GM21723 (cell line): Measurements from ENCODE around the gene FAM90A26.
"Not testable (repeated sequence)": the region's sequence is repeated elsewhere in the genome, so short reads cannot be mapped to it uniquely, and the experiment has no call there.

Experiments used
- ATAC-seq: cut with Tn5 transposase; IDR thresholded peaks from one replicate; pipeline ENCODE4 v1.9.1; 2021; ENCODE audit warnings: mild to moderate bottlenecking, moderate library complexity; ENCODE audit not compliant: unreplicated experiment

FAM90A26 gene, protein sequence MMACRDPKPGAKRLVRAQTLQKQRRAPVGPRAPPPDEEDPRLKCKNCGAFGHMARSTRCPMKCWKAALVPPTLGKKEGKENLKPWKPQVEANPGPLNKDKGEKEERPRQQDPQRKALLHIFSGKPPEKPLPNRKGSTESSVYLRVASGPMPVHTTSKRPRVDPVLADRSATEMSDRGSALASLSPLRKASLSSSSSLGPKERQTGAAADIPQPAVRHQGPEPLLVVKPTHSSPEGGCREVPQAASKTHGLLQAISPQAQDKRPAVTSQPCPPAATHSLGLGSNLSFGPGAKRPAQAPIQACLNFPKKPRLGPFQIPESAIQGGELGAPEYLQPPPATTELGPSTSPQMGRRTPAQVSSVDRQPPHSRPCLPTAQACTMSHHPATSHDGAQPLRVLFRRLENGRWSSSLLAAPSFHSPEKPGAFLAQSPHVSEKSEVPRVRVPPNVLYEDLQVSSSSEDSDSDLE

GRCh38 chr4:9169791-9170459 is at the start of gene FAM90A26:
FAM90A26 (plus strand) TSS chr4:9170409; CDS start chr4:9173173, 2,764 bp downstream.
- not testable (repeated sequence) for ATAC-seq

GRCh38 chr4:9122711-9123110 is 47.5 kb upstream of the FAM90A26 start:
- not testable (repeated sequence) for ATAC-seq

DNA sequence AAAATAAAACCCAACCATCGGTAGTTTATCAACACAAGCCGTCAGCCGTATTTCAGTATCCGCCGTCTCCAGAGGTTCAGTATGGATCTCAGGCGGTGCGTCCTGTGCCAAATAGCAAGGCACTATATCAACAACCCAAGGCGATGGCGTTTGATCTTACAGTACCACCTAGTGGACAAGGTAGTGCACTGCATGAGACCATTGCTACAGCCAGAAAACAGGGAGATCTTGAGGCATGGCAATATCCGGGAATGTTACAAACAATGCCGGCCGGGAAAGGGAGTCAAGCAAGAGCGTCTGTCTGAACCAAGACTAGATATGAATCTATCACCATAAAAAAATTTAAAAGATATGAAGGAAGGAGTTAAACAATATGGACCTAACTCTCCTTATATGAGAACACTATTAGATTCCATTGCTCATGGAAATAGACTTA is 46.6 kb upstream of the FAM90A26 start:
- not testable (repeated sequence) for ATAC-seq

DNA sequence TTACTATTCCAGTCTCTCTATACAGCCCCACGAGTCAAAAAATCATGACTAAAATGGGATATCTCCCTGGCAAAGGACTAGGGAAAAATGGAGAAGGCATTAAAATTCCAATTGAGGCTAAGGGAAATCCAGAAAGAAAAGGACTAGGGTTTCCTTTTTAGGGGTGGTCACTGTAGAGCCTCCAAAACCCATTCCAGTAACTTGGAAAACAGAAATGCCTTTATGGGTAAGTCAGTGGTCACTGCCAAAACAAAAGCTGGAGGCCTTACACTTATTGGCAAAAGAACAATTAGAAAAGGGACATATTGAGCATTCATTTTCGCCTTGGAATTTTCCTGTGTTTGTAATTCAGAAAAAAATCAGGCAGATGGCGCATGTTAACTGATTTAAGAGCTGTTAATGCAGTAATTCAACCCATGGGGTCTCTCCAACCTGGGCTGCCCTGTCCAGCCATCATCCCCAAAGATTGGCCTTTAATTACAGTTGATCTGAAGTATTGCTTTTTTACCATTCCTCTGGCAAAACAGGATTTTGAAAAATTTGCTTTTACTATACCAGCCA is 44.5 kb upstream of the FAM90A26 start:
- ATAC-seq: not testable (repeated sequence)

- ATAC-seq: not testable (repeated sequence)
These were observed 38.8 kb upstream of the FAM90A26 start for GRCh38 chr4:9131420-9131819.

GRCh38 chr4:9132849-9133248 is 37.4 kb upstream of the FAM90A26 start:
- not testable (repeated sequence) for ATAC-seq

GRCh38 chr4:9134011-9134410 is 36.2 kb upstream of the FAM90A26 start:
- ATAC-seq: not testable (repeated sequence)

- ATAC-seq: not testable (repeated sequence)
These were observed 35.7 kb upstream of the FAM90A26 start for GRCh38 chr4:9134556-9134955.

- ATAC-seq: not testable (repeated sequence)
These were observed 29.2 kb upstream of the FAM90A26 start for GRCh38 chr4:9141050-9141449.

- ATAC-seq: not testable (repeated sequence)
These were observed 27.4 kb upstream of the FAM90A26 start for GRCh38 chr4:9142786-9143185.

GRCh38 chr4:9143421-9144080 is 26.7 kb upstream of the FAM90A26 start:
- ATAC-seq: no peak

DNA sequence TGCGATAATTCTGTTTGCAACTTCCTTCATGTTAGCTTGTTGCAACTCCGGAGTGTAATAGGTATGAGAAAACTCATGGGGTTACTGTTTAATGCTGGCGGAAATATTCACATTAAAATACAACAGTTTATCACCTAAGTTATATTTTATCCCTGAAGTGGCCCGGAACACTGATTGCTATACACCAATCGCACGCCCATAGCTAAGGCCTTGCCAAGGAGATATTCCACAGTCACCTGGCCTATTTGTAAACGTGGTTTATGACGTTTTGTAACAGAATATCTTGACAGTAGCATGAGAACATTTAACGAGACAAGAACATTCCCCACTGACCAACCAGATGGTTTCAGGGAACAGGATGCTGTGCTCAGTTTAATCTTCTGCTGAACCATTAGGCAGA is 23.2 kb upstream of the FAM90A26 start:
- ATAC-seq: no peak

DNA sequence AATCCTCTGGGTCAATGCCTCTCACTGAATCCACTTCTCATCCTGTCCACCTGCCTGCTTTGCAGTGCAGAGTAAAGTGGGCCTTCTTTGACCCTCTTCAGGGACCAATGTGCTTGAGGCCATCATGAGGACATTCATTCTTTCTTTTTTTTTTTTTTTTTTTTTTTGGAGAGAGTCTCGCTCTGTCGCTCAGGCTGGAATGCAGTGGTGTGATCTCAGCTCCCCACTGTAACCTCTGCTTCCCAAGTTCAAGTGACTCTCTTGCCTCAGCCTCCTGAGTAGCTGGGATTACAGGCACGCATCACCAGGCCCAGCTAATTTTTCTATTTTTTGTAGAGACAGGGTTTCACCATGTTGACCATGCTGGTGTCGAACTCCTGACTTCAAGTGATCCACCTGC is 22.8 kb upstream of the FAM90A26 start:
- not testable (repeated sequence) for ATAC-seq

GRCh38 chr4:9148611-9149409 is 21.4 kb upstream of the FAM90A26 start:
- not testable (repeated sequence) for ATAC-seq

- not testable (repeated sequence) for ATAC-seq
These were observed 18.4 kb upstream of the FAM90A26 start for GRCh38 chr4:9151809-9152179.

- ATAC-seq: peak; percentile 87
These were observed 17.8 kb upstream of the FAM90A26 start for GRCh38 chr4:9152180-9153007.

DNA sequence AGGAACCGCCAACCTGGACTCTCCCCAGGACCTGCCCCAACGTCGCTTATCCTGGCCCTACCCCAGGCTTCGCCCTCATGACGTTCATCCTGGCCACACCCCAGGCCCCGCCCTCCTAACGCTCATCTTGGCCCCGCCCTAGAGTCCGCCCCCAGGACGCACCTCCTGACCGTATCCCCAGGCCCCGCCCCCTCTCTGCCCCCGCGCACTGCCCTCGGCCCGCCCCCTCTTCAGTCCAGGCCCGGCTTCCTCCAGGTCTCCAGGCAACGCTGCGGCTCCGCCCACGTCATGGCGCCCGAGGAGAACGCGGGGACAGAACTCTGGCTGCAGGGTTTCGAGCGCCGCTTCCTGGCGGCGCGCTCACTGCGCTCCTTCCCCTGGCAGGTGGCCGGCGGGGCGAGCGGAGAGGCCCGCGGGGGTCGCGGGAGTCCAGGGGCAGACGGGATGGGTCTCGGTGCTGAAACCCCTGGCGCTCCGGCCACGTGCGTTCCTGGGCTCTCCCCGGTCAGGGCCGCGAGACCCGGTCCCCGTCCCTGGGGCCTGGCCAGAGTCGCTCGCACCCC is 17.1 kb upstream of the FAM90A26 start:
- ATAC-seq: peak; percentile 100

DNA sequence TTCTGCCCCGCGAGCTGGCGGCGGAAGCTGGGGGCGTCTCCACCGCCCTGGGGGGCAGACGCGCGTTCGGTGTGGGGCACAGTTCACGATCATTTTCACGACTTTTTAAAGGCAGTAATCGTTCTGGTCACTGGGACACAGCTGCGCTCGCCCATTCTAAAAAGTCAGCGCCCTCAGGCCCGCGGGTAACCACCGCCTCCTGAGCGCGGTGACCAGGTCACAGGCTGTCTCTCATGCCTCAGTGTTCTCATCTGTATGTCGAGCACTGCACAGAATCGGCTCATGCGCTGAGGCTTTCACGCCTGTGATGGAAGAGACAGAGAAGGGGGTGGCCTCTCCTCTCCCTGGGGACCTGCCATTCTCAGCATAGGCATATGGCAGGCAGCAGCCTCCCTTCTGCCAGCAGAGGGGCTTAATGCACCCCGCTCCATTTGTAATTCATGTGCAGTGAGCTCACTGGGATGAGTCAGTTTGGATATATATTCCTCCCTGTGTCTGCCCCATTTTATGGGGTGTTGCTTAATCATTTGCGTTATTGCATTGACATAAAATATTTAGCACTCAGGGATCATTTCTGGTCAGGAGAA is 16.5 kb upstream of the FAM90A26 start:
- not testable (repeated sequence) for ATAC-seq
